ENCODE results near the gene JOSD2. TPM values are rescaled to one million over a fixed set of nuclear protein-coding genes. Genes with fewer than 3 reads are reported as not detected.

JOSD2 gene
- total RNA-seq, 1 experiment from 2014 or later: 40.9 TPM

- Histone ChIP-seq H4K20me1 (ENCODE audit: insufficient read depth) (no peaks in the 10 kb centered on the region), H3K9me2 (ENCODE audit: insufficient read depth) (no peaks in the 10 kb centered on the region), H3K27ac (ENCODE audit: low read depth, low read length) (no peak overlapping the region), H3K36me3 (ENCODE audit: control insufficient read depth in 1 of 2, insufficient read depth in 2 of 2, low read length in 2 of 2) (no peaks in the 10 kb centered on the region; a peak in 1 of 4 replicates), H3K9ac (ENCODE audit: low read length) (no peak overlapping the region), H3K9me3 (ENCODE audit: control insufficient read depth in 1 of 2, insufficient read depth in 1 of 2, low read depth in 1 of 2, low read length in 2 of 2) (no peaks in the 10 kb centered on the region), H3K4me1 (ENCODE audit: control insufficient read depth in 1 of 2, insufficient read depth in 2 of 2, low read length in 2 of 2) (peaks cover 0 to 3% of the 10 kb centered on the region in 2 experiments; a peak in 1 of 4 replicates), H3K79me2 (ENCODE audit: insufficient read depth, low read length) (no peaks in the 10 kb centered on the region), H3K4me3 (replicated peaks in 1 of 2; ENCODE audit: low read depth in 1 of 2, low read length in 2 of 2) (no peak overlapping the region), H3K4me2 (ENCODE audit: low read length) (no peak overlapping the region), H3K27me3 (ENCODE audit: insufficient read depth, low read length) (no peaks in the 10 kb centered on the region), H2AFZ (ENCODE audit: low read depth, low read length, poor library complexity, severe bottlenecking) (no peak overlapping the region)
- intact Hi-C loops (cut with micrococcal nuclease): no loop called here
- no peak for ATAC-seq
- ChIA-PET POLR2A (no interaction called here), RAD21 (ENCODE audit: low non-redundant PET in 1 of 2, low total read pairs in 2 of 2, uncharacterized antibody in 2 of 2, unreplicated experiment in 2 of 2) (no interaction called here), CTCF (no interaction called here)
- no peak for DNase-seq (ENCODE audit: low read depth, low spot score)
- TF ChIP-seq POLR2AphosphoS5 (IDR thresholded peaks at IDR 0.05; ENCODE audit: low read depth, low read length) (no peak), FOSL1 (IDR thresholded peaks at IDR 0.05; ENCODE audit: low read depth) (no peak), ATF3 (IDR thresholded peaks at IDR 0.05) (no peak), CEBPB (IDR thresholded peaks at IDR 0.05; ENCODE audit: low read depth) (no peak), ELF1 (IDR thresholded peaks at IDR 0.05; ENCODE audit: borderline replicate concordance, low read depth) (no peak), REST (IDR thresholded peaks at IDR 0.05; ENCODE audit: low read depth) (no peak), SIN3A (IDR thresholded peaks at IDR 0.05; ENCODE audit: low read depth) (no peak), JUND (IDR thresholded peaks at IDR 0.05) (no peak), ZFX (IDR thresholded peaks at IDR 0.05) (no peak), RAD21 (IDR thresholded peaks at IDR 0.05; ENCODE audit: low read depth) (no peak), SP1 (IDR thresholded peaks at IDR 0.05; ENCODE audit: low read depth) (no peak), CBX3 (IDR thresholded peaks at IDR 0.05; ENCODE audit: low read depth) (no peak), YY1 (IDR thresholded peaks at IDR 0.05; ENCODE audit: extremely low read depth, insufficient replicate concordance, low read depth, low read length) (no peak), CTCF (IDR thresholded peaks at IDR 0.05 in 2 of 3, conservative IDR thresholded peaks at IDR 0.05 in 1 of 3; ENCODE audit: borderline replicate concordance in 1 of 3, insufficient read depth in 1 of 3, low read depth in 2 of 3, low read length in 2 of 3) (no peak), SRF (IDR thresholded peaks at IDR 0.05; ENCODE audit: low read depth) (no peak), EGR1 (IDR thresholded peaks at IDR 0.05; ENCODE audit: low read depth) (no peak), TCF7L2 (IDR thresholded peaks at IDR 0.05; ENCODE audit: borderline replicate concordance, extremely low read depth, insufficient read depth, insufficient read length) (no peak)
- no TSS peak for BruUV-seq (replicated peaks)
These were observed 9.2 kb downstream of the JOSD2 start for GRCh38 chr19:50501568-50502475.

All from HCT116 (cell line).